Fibroblast of villous mesenchyme (primary cell): ENCODE results near the gene ANKRD11. TPM values are rescaled to one million over a fixed set of nuclear protein-coding genes. Genes with fewer than 3 reads are reported as not detected.
"Not testable (repeated sequence)": the region's sequence is repeated elsewhere in the genome, so short reads cannot be mapped to it uniquely, and the experiment has no call there.

Source experiments
- DNase-seq: peaks from one replicate; pipeline ENCODE4 v3.0.0-alpha.2; 2010; ENCODE audit warnings: low read depth
- H3K4me3 ChIP-seq: 2 replicates; pipeline ENCODE4 v1.5.1; 2011; ENCODE audit warnings: low read depth, mild to moderate bottlenecking, low read length
- total RNA-seq: library from RNA; depleted of rRNA; stranded (reverse); fragments of >200 nt; gene quantifications from 2 replicates; pipeline ENCODE4 v1.2.3, GENCODE V29; 2012
- TF ChIP-seq, protein P1 (sequence below): IDR thresholded peaks from 2 replicates; pipeline ENCODE4 v1.5.1; 2012; ENCODE audit warnings: low read depth, mild to moderate bottlenecking, low read length; ENCODE audit not compliant: insufficient read depth

Gene ANKRD11
- total RNA-seq, 1 donor = 69.5 TPM

DNA sequence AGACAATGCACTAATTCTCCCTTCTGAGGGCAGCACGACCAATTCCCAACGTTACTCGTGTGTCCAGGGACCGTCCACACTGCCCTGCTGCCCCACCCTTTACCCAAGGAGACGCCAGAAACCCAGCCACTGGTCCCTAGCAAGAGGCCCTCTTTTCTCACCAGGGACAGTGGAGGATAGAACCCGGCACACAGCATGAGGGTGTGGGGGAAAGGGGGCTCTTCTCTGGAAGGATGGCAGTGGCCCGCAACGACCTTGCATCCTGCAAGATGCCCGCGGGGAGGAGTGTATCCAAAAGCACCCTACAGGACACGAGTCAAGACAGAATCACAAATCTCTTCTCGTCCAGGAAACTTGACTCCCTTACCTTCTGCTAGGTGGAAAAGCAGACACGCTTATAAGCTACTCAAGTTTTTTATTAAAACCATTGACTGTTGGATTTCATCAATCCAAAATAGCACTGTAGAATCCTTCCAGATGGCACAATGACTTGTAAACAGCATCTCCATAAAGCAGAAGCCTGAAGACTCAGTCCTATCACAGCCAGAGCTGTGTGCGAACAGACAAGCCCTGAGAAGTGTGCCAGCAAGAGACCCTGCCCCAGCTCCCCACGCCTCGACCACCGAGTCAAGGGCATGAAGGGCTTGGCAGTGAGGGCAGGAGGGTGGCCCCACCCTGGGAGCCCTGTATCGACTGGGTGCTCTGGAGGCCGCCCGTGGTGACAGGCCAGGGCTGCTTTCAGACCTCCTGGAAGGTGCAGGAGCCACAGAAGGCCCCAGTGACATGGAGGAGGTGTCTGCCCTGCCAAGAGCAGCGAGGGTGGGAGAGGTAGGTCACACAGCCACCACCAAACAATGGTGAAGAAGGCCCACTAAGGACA, 103.8 kb downstream of the ANKRD11 start:
- TF ChIP-seq, protein P1, sequence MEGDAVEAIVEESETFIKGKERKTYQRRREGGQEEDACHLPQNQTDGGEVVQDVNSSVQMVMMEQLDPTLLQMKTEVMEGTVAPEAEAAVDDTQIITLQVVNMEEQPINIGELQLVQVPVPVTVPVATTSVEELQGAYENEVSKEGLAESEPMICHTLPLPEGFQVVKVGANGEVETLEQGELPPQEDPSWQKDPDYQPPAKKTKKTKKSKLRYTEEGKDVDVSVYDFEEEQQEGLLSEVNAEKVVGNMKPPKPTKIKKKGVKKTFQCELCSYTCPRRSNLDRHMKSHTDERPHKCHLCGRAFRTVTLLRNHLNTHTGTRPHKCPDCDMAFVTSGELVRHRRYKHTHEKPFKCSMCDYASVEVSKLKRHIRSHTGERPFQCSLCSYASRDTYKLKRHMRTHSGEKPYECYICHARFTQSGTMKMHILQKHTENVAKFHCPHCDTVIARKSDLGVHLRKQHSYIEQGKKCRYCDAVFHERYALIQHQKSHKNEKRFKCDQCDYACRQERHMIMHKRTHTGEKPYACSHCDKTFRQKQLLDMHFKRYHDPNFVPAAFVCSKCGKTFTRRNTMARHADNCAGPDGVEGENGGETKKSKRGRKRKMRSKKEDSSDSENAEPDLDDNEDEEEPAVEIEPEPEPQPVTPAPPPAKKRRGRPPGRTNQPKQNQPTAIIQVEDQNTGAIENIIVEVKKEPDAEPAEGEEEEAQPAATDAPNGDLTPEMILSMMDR = no peak
- H3K4me3 ChIP-seq = no peak overlapping the region
- no peak for DNase-seq

DNA sequence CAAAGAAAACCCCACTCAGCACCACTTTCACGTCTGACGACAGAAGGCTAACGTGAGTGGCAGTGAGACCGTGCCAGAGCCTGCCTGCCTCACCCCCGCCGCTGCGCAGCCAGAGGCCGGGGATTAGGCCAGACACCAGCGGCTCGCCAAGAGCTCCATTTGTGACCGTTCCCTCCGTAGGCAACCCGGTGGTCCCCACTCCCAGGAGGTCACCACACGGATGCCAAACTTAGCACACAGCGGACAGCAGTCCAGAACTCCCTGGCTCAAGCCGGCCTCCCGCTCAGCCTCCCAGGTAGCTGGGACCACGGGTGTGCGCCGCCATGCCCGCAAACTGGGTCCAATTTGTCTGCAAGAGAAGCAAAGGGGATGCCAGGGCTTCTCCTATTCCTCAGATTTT, 104.6 kb downstream of the ANKRD11 start:
- no peak overlapping the region for H3K4me3 ChIP-seq
- TF ChIP-seq, protein P1 = no peak
- DNase-seq = no peak

DNA sequence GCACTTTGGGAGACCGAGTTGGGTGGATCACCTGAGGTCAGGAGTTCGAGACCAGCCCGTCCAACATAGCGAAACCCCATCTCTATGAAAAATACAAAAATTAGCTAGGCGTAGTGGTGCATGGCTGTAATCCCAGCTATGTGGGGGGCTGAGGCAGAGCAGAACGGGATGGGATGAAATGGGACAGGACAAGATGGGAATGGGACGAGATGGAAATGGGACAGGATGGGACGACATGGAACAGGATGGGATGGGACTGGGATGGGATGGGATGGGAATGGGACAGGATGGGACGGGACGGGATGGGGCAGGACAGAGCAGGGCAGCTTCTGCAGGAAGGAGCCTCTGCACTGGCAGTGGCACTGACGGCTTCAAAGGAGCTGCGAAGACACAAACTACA, 106.1 kb downstream of the ANKRD11 start:
- no peak for DNase-seq
- no peak overlapping the region for H3K4me3 ChIP-seq
- TF ChIP-seq, protein P1 = no peak

DNA sequence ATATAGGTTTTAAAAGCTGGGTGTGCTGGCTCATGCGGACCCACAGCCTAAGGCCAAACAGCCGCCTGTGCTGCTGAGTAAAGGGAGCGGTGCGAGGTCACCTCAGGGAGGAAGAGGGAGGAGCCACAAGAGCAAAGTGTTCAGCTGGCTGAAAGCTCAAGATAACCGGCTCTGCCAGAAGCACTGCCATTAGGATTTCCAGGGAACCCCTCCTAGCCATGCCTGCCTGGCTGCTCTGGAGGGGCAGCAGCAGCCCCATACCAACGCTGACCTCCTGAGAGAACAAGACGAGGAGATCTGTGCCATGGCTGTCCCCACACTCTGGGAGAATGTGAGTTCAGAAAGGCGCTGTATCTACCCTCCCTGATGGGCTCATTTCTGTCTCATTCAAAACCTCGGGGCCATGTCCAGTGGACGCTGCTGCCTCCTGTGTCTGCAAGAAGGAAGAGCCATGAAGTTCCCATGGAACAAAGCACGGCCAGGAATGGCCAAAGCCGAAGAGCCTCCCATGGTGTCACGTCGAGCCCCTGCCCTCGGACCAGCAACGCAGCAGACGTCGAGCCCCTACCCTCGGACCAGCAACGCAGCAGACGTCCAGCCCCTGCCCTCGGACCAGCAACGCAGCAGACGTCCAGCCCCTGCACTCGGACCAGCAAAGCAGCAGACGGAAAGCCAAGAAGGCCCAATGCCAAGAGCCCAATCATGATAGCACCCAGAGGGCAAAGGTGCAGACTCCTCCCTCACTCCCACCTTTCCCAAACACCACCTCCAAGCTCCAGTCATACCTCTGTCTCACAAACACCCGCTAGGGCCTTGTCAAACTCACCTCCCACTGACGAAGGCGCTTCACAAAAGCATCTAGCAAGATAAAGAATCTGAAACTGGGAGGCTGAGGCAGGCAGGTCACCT, 107.0 kb downstream of the ANKRD11 start:
- TF ChIP-seq, protein P1 = peak; percentile 30
- H3K4me3 ChIP-seq = no peak overlapping the region
- peak; percentile 73 for DNase-seq

DNA sequence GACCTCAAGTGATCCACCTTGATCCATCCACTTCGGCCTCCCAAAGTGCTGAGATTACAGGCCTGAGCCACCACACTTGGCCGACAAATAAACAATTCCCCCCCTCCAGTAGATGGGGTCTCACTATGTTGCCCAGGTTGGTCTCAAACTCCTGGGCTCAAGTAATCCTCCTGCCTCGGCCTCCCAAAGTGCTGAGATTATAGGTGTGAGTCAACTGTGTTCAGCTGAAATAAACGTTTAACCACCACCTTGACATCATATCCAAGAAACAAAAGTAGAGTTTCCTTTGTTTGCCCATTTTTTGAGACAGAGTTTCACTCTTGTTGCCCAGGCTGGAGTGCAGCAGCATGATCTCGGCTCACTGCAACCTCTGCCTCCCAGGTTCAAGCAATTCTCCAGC, 107.8 kb downstream of the ANKRD11 start:
- DNase-seq, H3K4me3 ChIP-seq: not testable (repeated sequence)

DNA sequence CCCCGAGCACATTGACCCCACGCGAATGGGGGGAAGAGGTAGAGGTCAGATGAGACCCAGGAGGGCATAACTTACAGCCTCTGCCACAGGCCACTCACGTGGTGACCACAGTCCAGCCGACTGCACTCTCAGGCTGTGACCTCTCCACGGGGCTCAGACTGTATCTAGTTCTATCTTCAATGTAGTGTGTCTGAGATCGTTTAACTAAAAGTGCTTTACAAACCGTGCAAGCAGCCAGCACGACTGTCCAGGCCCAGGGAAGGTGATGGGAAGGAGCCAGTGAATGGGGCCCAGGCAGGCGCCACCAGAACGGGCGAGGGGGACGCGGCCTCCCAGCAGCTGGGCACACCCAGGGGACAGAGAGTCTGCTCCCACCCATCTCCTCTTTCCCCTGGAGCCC, 108.6 kb downstream of the ANKRD11 start:
- TF ChIP-seq, protein P1 = no peak
- no peak overlapping the region for H3K4me3 ChIP-seq
- DNase-seq = no peak

DNA sequence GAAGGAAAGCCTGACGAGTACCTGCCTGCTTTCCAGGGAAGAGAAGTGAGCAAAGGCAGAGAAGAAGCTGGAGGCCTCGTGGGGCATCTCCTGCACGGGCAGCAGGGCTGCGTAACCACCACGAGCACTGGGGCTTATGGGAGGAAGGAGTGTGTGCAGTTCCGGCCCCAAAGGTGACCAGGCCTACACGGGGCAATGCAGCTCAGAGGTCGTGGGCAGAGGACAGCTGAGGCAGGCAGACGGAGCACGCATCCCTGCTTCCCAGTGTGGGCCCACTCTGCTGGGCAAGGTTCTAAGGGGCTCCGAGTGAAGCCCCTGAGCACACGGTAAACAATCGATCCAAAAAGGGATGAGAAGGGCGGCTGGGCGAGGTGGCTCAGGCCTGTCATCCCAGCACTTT, 109.7 kb downstream of the ANKRD11 start:
- H3K4me3 ChIP-seq = no peak overlapping the region
- DNase-seq = no peak
- TF ChIP-seq, protein P1 = no peak
